GM10266 (cell line): ENCODE results near the gene PRRC2C.

ENCODE experiments used
- DNase-seq: peaks from one replicate; pipeline ENCODE4 v3.0.0; 2012; ENCODE audit errors: extremely low spot score
- TF ChIP-seq, protein P1 (sequence below): IDR thresholded peaks from 2 replicates; pipeline ENCODE4 v1.5.1; 2012; ENCODE audit warnings: mild to moderate bottlenecking, low read depth; ENCODE audit not compliant: control insufficient read depth, insufficient read depth; ENCODE audit errors: missing control alignments

PRRC2C gene

DNA sequence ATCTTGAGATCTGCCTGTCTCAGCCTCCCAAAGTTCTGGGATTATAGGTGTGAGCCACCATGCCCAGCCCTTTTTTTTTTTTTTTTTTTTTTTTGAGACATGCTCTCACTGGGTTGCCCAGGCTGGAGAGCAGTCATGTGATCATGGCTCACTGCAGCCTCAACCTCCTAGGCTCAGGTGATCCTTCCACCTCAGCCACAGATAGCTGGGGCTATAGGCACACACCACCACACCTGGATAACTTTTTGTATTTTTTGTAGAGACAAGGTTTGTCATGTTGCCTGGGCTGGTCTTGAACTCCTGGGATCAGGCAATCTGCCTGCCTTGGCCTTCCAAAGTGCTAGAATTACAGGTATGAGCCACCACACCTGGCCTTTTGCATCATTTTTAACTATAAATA is 17.7 kb upstream of the PRRC2C start:
- no peak for DNase-seq
- TF ChIP-seq, protein P1, sequence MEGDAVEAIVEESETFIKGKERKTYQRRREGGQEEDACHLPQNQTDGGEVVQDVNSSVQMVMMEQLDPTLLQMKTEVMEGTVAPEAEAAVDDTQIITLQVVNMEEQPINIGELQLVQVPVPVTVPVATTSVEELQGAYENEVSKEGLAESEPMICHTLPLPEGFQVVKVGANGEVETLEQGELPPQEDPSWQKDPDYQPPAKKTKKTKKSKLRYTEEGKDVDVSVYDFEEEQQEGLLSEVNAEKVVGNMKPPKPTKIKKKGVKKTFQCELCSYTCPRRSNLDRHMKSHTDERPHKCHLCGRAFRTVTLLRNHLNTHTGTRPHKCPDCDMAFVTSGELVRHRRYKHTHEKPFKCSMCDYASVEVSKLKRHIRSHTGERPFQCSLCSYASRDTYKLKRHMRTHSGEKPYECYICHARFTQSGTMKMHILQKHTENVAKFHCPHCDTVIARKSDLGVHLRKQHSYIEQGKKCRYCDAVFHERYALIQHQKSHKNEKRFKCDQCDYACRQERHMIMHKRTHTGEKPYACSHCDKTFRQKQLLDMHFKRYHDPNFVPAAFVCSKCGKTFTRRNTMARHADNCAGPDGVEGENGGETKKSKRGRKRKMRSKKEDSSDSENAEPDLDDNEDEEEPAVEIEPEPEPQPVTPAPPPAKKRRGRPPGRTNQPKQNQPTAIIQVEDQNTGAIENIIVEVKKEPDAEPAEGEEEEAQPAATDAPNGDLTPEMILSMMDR = no peak

DNA sequence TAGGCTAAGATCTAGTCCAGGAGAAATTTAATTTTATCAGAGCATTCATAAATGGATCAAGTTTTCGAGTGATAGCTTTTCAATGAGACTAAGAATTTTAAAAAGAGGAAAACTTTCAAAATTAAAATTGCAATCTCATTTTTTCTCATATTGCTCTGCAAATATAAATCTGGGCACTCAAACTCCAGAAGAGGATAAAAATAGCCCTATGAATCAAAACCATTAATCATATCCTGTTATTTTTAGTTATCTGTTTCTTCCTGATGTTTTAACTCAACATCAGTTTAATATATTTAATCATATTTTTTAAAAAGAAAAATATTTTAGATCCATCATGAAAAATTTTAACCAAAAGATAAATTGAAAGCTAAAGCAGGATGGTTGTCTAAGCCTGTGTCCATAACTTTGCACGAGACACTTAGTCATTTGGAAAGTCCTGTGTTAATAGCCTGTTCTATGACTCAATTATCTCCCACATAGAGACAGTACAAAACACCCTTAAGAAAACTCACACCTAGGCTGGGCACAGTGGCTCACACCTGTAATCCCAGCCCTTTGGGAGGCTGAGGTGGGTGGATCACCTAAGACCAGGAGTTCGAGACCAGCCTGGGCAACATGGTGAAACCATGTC is 17.1 kb upstream of the PRRC2C start:
- TF ChIP-seq, protein P1 = no peak
- DNase-seq = peak; percentile 17

DNA sequence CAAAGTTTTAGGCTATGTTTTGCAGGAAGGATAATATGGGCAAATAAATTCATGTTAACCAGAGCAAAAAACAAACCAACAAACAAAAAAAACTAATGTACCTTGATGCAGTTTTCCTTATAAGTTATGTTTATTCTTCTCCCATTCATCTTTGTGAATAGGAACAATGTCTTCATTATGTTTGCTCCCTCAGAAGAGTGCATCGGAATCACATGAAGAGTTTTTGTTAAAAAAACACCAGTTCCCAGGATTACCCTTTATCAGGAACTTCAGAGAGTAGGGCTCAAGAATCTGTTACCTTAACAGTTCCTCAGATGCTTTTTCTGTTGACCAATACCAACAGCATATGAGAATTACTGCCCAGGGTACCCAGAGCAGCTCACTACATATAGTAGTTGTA is 14.6 kb upstream of the PRRC2C start:
- no peak for DNase-seq
- TF ChIP-seq, protein P1 = no peak

DNA sequence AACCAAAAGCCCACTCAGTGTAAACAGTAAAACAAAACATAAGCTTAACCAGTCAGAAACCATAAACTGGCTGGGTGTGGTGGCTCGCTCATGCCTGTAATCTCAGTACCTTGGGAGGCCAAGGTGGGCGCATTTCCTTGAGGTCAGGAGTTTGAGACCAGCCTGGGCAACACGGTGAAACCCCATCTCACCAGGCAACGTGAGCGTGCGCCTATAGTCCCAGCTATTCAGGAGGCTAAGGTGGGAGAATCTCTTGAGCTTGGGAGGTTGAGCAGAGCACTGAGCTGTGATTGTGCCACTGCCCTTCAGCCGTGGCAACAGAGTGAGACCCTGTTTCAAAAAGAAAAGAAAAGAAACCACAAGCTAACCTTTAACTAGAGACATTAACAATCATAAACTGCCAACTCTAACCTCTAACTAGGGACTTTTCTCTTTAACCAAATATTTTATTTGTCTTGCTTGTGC is 13.1 kb upstream of the PRRC2C start:
- DNase-seq = no peak
- TF ChIP-seq, protein P1 = no peak

DNA sequence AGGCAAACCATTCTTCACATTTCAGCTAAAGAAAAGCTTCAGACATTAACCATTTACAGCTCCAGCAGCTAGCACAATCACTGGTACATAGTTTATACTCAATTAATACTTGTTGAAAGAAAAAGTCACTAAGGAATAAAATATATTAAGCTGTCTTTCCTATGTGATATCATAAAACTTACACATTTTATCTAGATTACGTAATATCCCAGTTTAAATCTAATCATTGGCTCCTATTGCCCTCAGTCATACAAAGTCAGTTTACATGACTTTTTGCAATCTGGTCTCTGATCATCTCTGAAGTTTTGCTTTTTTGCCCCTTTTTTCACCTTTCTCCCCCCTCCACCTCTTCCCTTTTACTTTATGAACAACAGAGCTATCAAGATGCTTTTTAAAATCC is 8.5 kb upstream of the PRRC2C start:
- TF ChIP-seq, protein P1 = no peak
- DNase-seq = no peak

DNA sequence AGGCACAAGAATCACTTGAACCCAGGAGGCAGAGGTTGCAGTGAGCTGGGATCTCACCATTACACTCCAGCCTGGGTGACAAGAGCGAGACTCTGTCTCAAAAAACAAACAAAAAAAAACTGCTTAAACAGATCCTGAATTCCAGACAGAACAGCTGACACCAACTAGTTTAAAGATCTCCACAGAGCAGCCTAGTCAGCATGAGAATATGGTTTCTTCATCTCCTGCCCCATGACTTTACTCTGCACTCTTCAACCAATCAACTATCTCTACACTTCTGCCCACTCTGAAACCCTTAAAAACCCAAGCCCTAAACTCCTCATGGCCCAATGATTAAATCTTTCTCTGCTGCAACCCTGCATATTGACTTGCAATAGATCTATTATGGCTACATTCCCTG is 7.5 kb upstream of the PRRC2C start:
- TF ChIP-seq, protein P1 = no peak
- no peak for DNase-seq

DNA sequence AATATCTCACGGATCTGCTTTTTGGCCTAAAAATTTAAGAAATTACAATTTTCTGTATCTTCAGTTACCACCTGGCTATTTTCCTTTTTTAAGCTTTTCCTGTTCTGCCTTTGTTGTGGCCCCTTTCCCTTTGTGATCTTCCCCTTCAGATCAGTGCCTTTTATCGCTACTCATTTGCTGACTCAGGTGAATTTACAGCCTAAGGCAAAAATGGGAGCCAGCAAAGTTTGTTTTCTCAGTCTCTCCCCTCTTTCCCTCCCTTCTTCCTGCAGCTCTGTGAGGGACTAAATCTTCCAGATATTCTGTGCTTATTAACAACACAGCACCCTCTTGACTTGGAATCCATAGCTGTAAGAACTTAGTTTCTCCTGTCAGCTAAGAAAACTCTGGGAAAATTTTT is 5.3 kb upstream of the PRRC2C start:
- DNase-seq = no peak
- TF ChIP-seq, protein P1 = no peak
